K562 (cell line): Measurements from ENCODE around the gene SNX14. TPM values are rescaled to one million over a fixed set of nuclear protein-coding genes. Genes with fewer than 3 reads are reported as not detected.

Experiments
- CEBPG ChIP-seq, 3 experiments: fragments of 200-800 bp in 1 of 3; sonication (Bioruptor generic) in 1 of 3; sonication (generic) in 1 of 3; formaldehyde crosslinking in 1 of 3; IDR thresholded peaks in 2 of 3; conservative IDR thresholded peaks in 1 of 3; 2 replicates each; pipeline versions ENCODE4 v1.6.1 to v1.8.0; 2016 to 2022; ENCODE audit warnings: missing compliant biosample characterization in 2 of 3, missing genetic modification characterization in 2 of 3, mild to moderate bottlenecking in 1 of 3, missing genetic modification reagents in 1 of 3
- CHAMP1 ChIP-seq: fragments of 450-650 bp; IDR thresholded peaks from 2 replicates; pipeline ENCODE4 v1.6.1; 2016; ENCODE audit warnings: mild to moderate bottlenecking
- KDM5B ChIP-seq: fragments of 200-600 bp; sonication (generic); IDR thresholded peaks from 2 replicates; pipeline ENCODE4 v1.6.1; 2012; ENCODE audit warnings: low read depth, mild to moderate bottlenecking, moderate library complexity, low read length, control low read depth, inconsistent platforms; ENCODE audit not compliant: insufficient replicate concordance
- KLF13 ChIP-seq: fragments of 450-650 bp; IDR thresholded peaks from 2 replicates; pipeline ENCODE4 v1.6.1; 2016; ENCODE audit warnings: missing genetic modification characterization, low read depth, mild to moderate bottlenecking, missing compliant biosample characterization, moderate library complexity, borderline replicate concordance
- MAZ ChIP-seq, 2 experiments: fragments of 450-650 bp in 1 of 2; sonication (generic) in 1 of 2; formaldehyde crosslinking; IDR thresholded peaks in 1 of 2; conservative IDR thresholded peaks in 1 of 2; 2 replicates each; pipeline versions ENCODE4 v1.4.0 to v1.5.0; 2020; ENCODE audit warnings: mild to moderate bottlenecking in 1 of 2, missing genetic modification reagents in 1 of 2
- MCM5 ChIP-seq: fragments of 450-650 bp; IDR thresholded peaks from 2 replicates; pipeline ENCODE4 v1.6.1; 2016; ENCODE audit warnings: low read depth
- MITF ChIP-seq: IDR thresholded peaks from 2 replicates; pipeline ENCODE4 v1.6.1; 2014; ENCODE audit warnings: antibody characterized with exemption
- PPARD ChIP-seq: fragments of 250-450 bp; sonication (Bioruptor Pico); IDR thresholded peaks from 2 replicates; pipeline ENCODE4 v1.8.0; 2022; ENCODE audit warnings: inconsistent platforms, mild to moderate bottlenecking, moderate library complexity
- TEAD4 ChIP-seq, 2 experiments: sonication (generic) in 1 of 2; formaldehyde crosslinking in 1 of 2; IDR thresholded peaks; 2 replicates each; pipeline versions ENCODE4 v1.6.1 to v1.8.0; 2012 to 2022; ENCODE audit warnings: borderline replicate concordance in 1 of 2, inconsistent platforms in 1 of 2, low read length in 1 of 2, mild to moderate bottlenecking in 1 of 2, missing genetic modification reagents in 1 of 2
- TRIM28 ChIP-seq: fragments of 450-650 bp; IDR thresholded peaks from 2 replicates; pipeline ENCODE4 v1.6.1; 2017
- ZFP30 ChIP-seq: fragments of 250-450 bp; sonication (Bioruptor Pico); IDR thresholded peaks from 2 replicates; pipeline ENCODE4 v1.8.0; 2022; ENCODE audit warnings: moderate library complexity, mild to moderate bottlenecking, inconsistent platforms, borderline replicate concordance
- ZNF3 ChIP-seq: fragments of 250-450 bp; sonication (Bioruptor Pico); IDR thresholded peaks from 2 replicates; pipeline ENCODE4 v1.5.0; 2021; ENCODE audit warnings: mild to moderate bottlenecking, moderate library complexity
- ZNF79 ChIP-seq: fragments of 250-450 bp; sonication (Bioruptor Pico); IDR thresholded peaks from 2 replicates; pipeline ENCODE4 v1.4.0; 2020; ENCODE audit warnings: low read depth, mild to moderate bottlenecking, moderate library complexity
- ZZZ3 ChIP-seq: fragments of 450-650 bp; IDR thresholded peaks from 2 replicates; pipeline ENCODE4 v1.6.1; 2016; ENCODE audit warnings: antibody characterized with exemption, mild to moderate bottlenecking, moderate library complexity
- polyA plus RNA-seq, 8 experiments: library from polyadenylated mRNA; depleted of rRNA in 4 of 8; stranded (reverse) in 5 of 8; unstranded in 3 of 8; fragments of >200 nt; fragmentation: Nextera tagmentation in 2 of 8; fragmentation: Illumina TruSeq in 1 of 8; extraction: Ambion mirVana in 2 of 8; extraction: Trizol in 1 of 8; gene quantifications; 2 replicates each; pipeline versions ENCODE4 v1.2.1 to v1.2.3, GENCODE V29; 2011 to 2014; ENCODE audit warnings: inconsistent platforms in 1 of 8, missing spikeins in 1 of 8
- total RNA-seq, 7 experiments: library from RNA; depleted of rRNA in 6 of 7; stranded (reverse); fragments of >200 nt in 6 of 7; fragmentation: Illumina TruSeq in 2 of 7; extraction: Trizol in 2 of 7; gene quantifications; 2 replicates each; pipeline versions ENCODE4 v1.2.1 to v1.2.3, GENCODE V29; 2011 to 2021; ENCODE audit warnings: low replicate concordance in 1 of 7
- TF ChIP-seq, protein P1 (sequence below): fragments of 250-450 bp; sonication (Bioruptor Pico); IDR thresholded peaks from 2 replicates; pipeline ENCODE4 v1.6.1; 2021; ENCODE audit warnings: mild to moderate bottlenecking
- TF ChIP-seq, protein P2 (sequence below): sonication (generic); formaldehyde crosslinking; IDR thresholded peaks from 2 replicates; pipeline ENCODE4 v1.8.0; 2022; ENCODE audit warnings: mild to moderate bottlenecking, missing genetic modification reagents

The SNX14 gene
- total and polyA plus RNA-seq, 9 of the 15 experiments (the other 6 are each of a cell fraction or from before 2014, with no cell fraction given): 46.5 to 140 (median 71.2) TPM

DNA sequence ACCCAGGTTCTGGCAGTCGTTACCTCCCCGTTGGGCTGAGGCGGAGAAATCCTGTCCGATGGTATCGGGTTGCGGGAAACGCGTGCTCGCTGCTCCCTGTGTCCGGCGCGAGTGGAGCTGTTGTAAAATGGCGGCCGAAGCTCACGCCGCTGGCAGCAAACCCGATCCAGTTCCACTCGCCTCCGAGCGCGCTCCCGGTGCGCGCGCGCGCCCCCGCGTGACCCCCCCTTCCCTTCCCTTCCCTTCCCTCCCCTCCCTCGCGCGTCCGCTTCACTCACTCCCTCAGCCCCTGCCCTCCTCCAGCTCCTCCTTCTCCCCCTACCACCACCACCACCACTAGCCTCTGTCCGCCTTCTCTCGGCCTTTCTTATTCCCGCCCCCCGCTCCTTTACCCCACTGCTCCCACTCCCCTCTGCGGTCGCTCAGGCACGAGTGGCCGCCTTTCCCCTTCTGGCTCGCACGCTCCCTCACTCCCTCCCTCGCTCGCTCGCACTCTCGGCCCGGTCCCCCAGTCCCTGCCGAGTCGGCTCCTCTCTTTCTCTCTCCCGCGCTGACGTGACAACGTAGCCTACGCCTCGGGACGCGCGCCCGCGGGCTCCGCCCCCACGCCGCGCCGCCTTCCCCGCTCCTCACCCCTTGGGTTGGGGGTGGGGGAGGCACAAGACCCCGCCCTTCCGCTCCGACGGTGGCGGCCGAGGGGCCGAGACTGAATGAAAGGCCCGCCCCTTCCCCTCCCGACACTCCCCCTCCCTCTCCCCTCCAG, 49.3 kb upstream of the SNX14 start, which contains the start of gene SYNCRIP (continued):
- TF ChIP-seq MAZ (CRISPR knock-in tag; conservative IDR thresholded peaks at IDR 0.05 in 1 of 2, IDR thresholded peaks at IDR 0.05 in 1 of 2): peak; percentile 77 to 87
- no peak; the same call in 1 of the 2 replicates for TF ChIP-seq TEAD4 (IDR thresholded peaks at IDR 0.05; ENCODE audit: low read length)
- no peak for TF ChIP-seq TEAD4 (CRISPR knock-in tag; IDR thresholded peaks at IDR 0.05; ENCODE audit: borderline replicate concordance)
- TF ChIP-seq MCM5: no peak
- TF ChIP-seq ZZZ3: no peak
- no peak for TF ChIP-seq PPARD (CRISPR knock-in tag)
- TF ChIP-seq, protein P1, sequence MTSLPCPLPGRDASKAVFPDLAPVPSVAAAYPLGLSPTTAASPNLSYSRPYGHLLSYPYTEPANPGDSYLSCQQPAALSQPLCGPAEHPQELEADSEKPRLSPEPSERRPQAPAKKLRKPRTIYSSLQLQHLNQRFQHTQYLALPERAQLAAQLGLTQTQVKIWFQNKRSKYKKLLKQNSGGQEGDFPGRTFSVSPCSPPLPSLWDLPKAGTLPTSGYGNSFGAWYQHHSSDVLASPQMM (CRISPR knock-in tag): no peak
- no peak for TF ChIP-seq CEBPG (CRISPR knock-in tag; IDR thresholded peaks at IDR 0.05)
- no peak for TF ChIP-seq CEBPG (tag; conservative IDR thresholded peaks at IDR 0.05 in 1 of 2, IDR thresholded peaks at IDR 0.05 in 1 of 2)
- TF ChIP-seq, protein P2, sequence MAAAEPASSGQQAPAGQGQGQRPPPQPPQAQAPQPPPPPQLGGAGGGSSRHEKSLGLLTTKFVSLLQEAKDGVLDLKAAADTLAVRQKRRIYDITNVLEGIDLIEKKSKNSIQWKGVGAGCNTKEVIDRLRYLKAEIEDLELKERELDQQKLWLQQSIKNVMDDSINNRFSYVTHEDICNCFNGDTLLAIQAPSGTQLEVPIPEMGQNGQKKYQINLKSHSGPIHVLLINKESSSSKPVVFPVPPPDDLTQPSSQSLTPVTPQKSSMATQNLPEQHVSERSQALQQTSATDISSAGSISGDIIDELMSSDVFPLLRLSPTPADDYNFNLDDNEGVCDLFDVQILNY: peak; percentile 54; the same call in 1 of the 2 replicates
- TF ChIP-seq ZFP30: no peak
- 0 out of 2 replicates have a peak, but pooled peaks have one; percentile 18 for TF ChIP-seq CHAMP1
- TF ChIP-seq MITF: no peak
- TF ChIP-seq KLF13 (tag): 0 out of 2 replicates have a peak, but pooled peaks have one; percentile 15
- peak; percentile 60; the same call in 1 of the 2 replicates for TF ChIP-seq TRIM28
- peak; percentile 75 for TF ChIP-seq KDM5B
- no peak for TF ChIP-seq ZNF79 (CRISPR knock-in tag)
- no peak for TF ChIP-seq ZNF3
